Ovary (tissue), 3 donors: ENCODE data around the gene NOTO.

Experiments used
- EP300 ChIP-seq: sonication (generic); formaldehyde crosslinking; IDR thresholded peaks from one replicate; pipeline ENCODE4 v1.6.1; 2017; ENCODE audit warnings: antibody characterized with exemption
- POLR2A ChIP-seq: fragments of 450-650 bp; IDR thresholded peaks from one replicate; pipeline ENCODE4 v1.6.1; 2017; ENCODE audit warnings: antibody characterized with exemption, mild to moderate bottlenecking, moderate library complexity
- TF ChIP-seq, protein P1 (sequence below), 3 donors: fragments of 450-650 bp in 2 of 3; fragments of 200-600 bp in 1 of 3; IDR thresholded peaks; one replicate each; pipeline versions ENCODE4 v1.5.1 to v1.8.0; 2016 to 2022; ENCODE audit warnings: antibody characterized with exemption in 3 of 3, mild to moderate bottlenecking in 1 of 3
- donor health status: DM: no; HTN: no; CAD: no.

DNA sequence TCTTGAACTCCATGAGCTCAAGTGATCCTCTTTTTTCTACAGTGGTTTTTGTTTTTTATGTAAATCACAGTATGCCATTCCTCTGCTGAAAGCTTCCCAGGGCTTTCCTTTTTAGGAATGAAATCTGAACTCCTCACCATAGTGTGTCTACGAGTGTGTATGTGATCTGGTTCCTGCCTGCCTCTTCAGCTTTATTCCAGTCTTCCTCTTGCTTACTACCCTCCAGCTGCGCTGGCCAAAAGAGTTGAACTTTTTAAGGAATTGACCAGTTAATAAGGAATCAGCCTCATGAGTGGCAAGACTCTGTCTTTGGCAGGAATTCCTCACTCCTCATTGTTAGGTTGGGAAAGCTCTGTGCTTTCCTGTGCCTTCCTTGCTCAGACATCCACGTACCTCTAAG lies 35.8 kb downstream of the NOTO start:
- TF ChIP-seq EP300 (no peak), POLR2A (no peak)
- TF ChIP-seq, protein P1, sequence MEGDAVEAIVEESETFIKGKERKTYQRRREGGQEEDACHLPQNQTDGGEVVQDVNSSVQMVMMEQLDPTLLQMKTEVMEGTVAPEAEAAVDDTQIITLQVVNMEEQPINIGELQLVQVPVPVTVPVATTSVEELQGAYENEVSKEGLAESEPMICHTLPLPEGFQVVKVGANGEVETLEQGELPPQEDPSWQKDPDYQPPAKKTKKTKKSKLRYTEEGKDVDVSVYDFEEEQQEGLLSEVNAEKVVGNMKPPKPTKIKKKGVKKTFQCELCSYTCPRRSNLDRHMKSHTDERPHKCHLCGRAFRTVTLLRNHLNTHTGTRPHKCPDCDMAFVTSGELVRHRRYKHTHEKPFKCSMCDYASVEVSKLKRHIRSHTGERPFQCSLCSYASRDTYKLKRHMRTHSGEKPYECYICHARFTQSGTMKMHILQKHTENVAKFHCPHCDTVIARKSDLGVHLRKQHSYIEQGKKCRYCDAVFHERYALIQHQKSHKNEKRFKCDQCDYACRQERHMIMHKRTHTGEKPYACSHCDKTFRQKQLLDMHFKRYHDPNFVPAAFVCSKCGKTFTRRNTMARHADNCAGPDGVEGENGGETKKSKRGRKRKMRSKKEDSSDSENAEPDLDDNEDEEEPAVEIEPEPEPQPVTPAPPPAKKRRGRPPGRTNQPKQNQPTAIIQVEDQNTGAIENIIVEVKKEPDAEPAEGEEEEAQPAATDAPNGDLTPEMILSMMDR (IDR thresholded peaks at IDR 0.05) = no peak
